Suprapubic skin (tissue), 4 donors: ENCODE results near the gene SLC6A19.
"Not testable (repeated sequence)": the region's sequence is repeated elsewhere in the genome, so short reads cannot be mapped to it uniquely, and the experiment has no call there.

ENCODE experiments used
- CTCF ChIP-seq, 2 donors: fragments of 200-600 bp in 1 of 2; fragments of 450-650 bp in 1 of 2; sonication (generic) in 1 of 2; IDR thresholded peaks; one replicate each; pipeline ENCODE4 v1.5.1; 2016 to 2019; ENCODE audit warnings: antibody characterized with exemption in 2 of 2, mild to moderate bottlenecking in 1 of 2, moderate library complexity in 1 of 2
- EP300 ChIP-seq: sonication (generic); formaldehyde crosslinking; IDR thresholded peaks from one replicate; pipeline ENCODE4 v1.6.1; 2017; ENCODE audit warnings: antibody characterized with exemption
- POLR2A ChIP-seq, 2 donors: fragments of 450-650 bp; IDR thresholded peaks; one replicate each; pipeline ENCODE4 v1.6.1; 2017; ENCODE audit warnings: antibody characterized with exemption in 2 of 2, mild to moderate bottlenecking in 2 of 2, moderate library complexity in 2 of 2
- POLR2AphosphoS5 ChIP-seq, 3 donors: sonication (generic); formaldehyde crosslinking; IDR thresholded peaks; one replicate each; pipeline ENCODE4 v1.6.1; 2017; ENCODE audit warnings: antibody characterized with exemption in 3 of 3

- not testable (repeated sequence) for TF ChIP-seq EP300; CTCF (IDR thresholded peaks at IDR 0.05); POLR2A (IDR thresholded peaks at IDR 0.05); POLR2AphosphoS5 (IDR thresholded peaks at IDR 0.05)
Measured at GRCh38 chr5:1157461-1157986, 43.9 kb upstream of the SLC6A19 start.
